ENCODE results near the gene ZCCHC2.

- TF ChIP-seq CTCF (conservative IDR thresholded peaks at IDR 0.05; ENCODE audit: low read depth, low read length) (no peak), EZH2 (IDR thresholded peaks at IDR 0.05; ENCODE audit: borderline replicate concordance, low read depth, low read length, poor library complexity, severe bottlenecking) (no peak)
Measured at GRCh38 chr18:62485684-62486083, 37.1 kb upstream of the ZCCHC2 start.
